ENCODE data around the gene RNH1. TPM values are rescaled to one million over a fixed set of nuclear protein-coding genes. Genes with fewer than 3 reads are reported as not detected.

RNH1 gene
- total and polyA plus RNA-seq, 7 experiments from 2014 or later: 98.6 to 243 (median 136) TPM

GRCh38 chr11:447923-448731 lies 58.9 kb downstream of the RNH1 start:
- H3K4me3 Mint-ChIP-seq: peak overlapping the region; percentile 84 to 95 (median 89)
- H3K9me3 Mint-ChIP-seq: no peaks in the 10 kb centered on the region
- H3K36me3 ChIP-seq (ENCODE audit: control insufficient read depth in 2 of 3, insufficient read depth in 3 of 3, low read length in 3 of 3): peaks cover 0 to 6% (median 0%) of the 10 kb centered on the region in 3 experiments
- intact Hi-C loops (cut with micrococcal nuclease): loop anchor here (1.0 kb wide), 7 partner anchors 33 to 241 kb away; partner anchors contain the start of genes BET1L (in 1 of the 2), PSMD13 (in 1 of the 2), RIC8A (in 1 of the 2) and SIRT3 (in 1 of the 2)
- ATAC-seq: peak; percentile 86
- H3K27me3 Mint-ChIP-seq: peaks cover 0 to 7% (median 0%) of the 10 kb centered on the region in 5 donors
- peak overlapping the region; percentile 79 to 98 (median 95) for H3K27ac Mint-ChIP-seq
- peak overlapping the region; percentile 74 for H3K4me3 ChIP-seq (ENCODE audit: low read length)
- DNase-seq: peak; percentile 86 to 98 (median 93)
- peaks cover 16 to 24% of the 10 kb centered on the region in 2 donors for H3K4me1 ChIP-seq (ENCODE audit: control insufficient read depth in 2 of 2, insufficient read depth in 2 of 2, low read length in 2 of 2)
- peaks cover 0 to 4% (median 2%) of the 10 kb centered on the region in 5 donors for H3K36me3 Mint-ChIP-seq
- H3K9me3 ChIP-seq (ENCODE audit: control insufficient read depth in 2 of 3, low read length in 3 of 3): no peaks in the 10 kb centered on the region
- CTCF ChIA-PET: interaction anchor here (0.8 to 7.1 kb wide), 14 partner anchors 10 to 219 kb away, joined by 3 to 42 read pairs (median 3); partner anchors contain the start of genes PSMD13 and SIGIRR
- H3K27ac ChIP-seq (ENCODE audit: low read depth, low read length): peak overlapping the region; percentile 98
- H3K27me3 ChIP-seq (ENCODE audit: control insufficient read depth in 2 of 2, insufficient read depth in 2 of 2, low read length in 2 of 2): no peaks in the 10 kb centered on the region
- H3K4me1 Mint-ChIP-seq: peaks cover 9 to 25% (median 22%) of the 10 kb centered on the region in 7 donors
- POLR2A ChIA-PET: interaction anchor here (0.6 to 8.9 kb wide), 19 partner anchors 9 to 274 kb away, joined by 3 to 109 read pairs (median 4); partner anchors contain the start of genes BET1L, HRAS, PHRF1 and RIC8A

- Mint-ChIP-seq H3K4me1 (peaks cover 9 to 25% (median 22%) of the 10 kb centered on the region in 7 donors), H3K4me3 (peak overlapping the region in 4 of 10 donors; percentile 9 to 51 (median 30)), H3K27ac (peak overlapping the region in 1 of 9 donors; percentile 29), H3K9me3 (no peaks in the 10 kb centered on the region), H3K36me3 (peaks cover 0 to 4% (median 0%) of the 10 kb centered on the region in 5 donors), H3K27me3 (peaks cover 0 to 7% (median 0%) of the 10 kb centered on the region in 5 donors)
- H3K27ac ChIP-seq (ENCODE audit: low read depth, low read length): no peak overlapping the region
- ATAC-seq: no peak
- CTCF ChIA-PET: interaction anchor here (0.7 to 7.1 kb wide), 3 partner anchors 41 to 196 kb away, joined by 4 to 42 read pairs (median 36); no protein-coding TSS in a partner anchor
- peaks cover 16 to 24% of the 10 kb centered on the region in 2 donors for H3K4me1 ChIP-seq (ENCODE audit: control insufficient read depth in 2 of 2, insufficient read depth in 2 of 2, low read length in 2 of 2)
- no peak overlapping the region for H3K4me3 ChIP-seq (ENCODE audit: low read length)
- H3K27me3 ChIP-seq (ENCODE audit: control insufficient read depth in 2 of 2, insufficient read depth in 2 of 2, low read length in 2 of 2): no peaks in the 10 kb centered on the region
- intact Hi-C loops (cut with micrococcal nuclease): no loop called here
- H3K9me3 ChIP-seq (ENCODE audit: control insufficient read depth in 2 of 3, low read length in 3 of 3): no peaks in the 10 kb centered on the region
- no peak for DNase-seq
- POLR2A ChIA-PET: interaction anchor here (1.1 to 8.9 kb wide), 4 partner anchors 8 to 239 kb away, joined by 4 to 109 read pairs (median 64); partner anchors contain the start of genes BET1L, RIC8A and SIGIRR
- no peaks in the 10 kb centered on the region for H3K36me3 ChIP-seq (ENCODE audit: control insufficient read depth in 2 of 3, insufficient read depth in 3 of 3, low read length in 3 of 3)
These were observed 60.2 kb downstream of the RNH1 start for GRCh38 chr11:446891-447290.

GRCh38 chr11:445765-446588 lies 61.1 kb downstream of the RNH1 start:
- no peaks in the 10 kb centered on the region for H3K27me3 ChIP-seq (ENCODE audit: control insufficient read depth in 2 of 2, insufficient read depth in 2 of 2, low read length in 2 of 2)
- ATAC-seq: no peak
- Mint-ChIP-seq H3K4me1 (peaks cover 5 to 23% (median 20%) of the 10 kb centered on the region in 7 donors), H3K4me3 (peak overlapping the region in 1 of 10 donors; percentile 68), H3K9me3 (no peaks in the 10 kb centered on the region), H3K27me3 (peaks cover 0 to 7% (median 0%) of the 10 kb centered on the region in 5 donors), H3K27ac (peak overlapping the region in 2 of 9 donors; percentile 47 to 55), H3K36me3 (peaks cover 0 to 3% (median 0%) of the 10 kb centered on the region in 5 donors)
- ChIA-PET CTCF (interaction anchor here (0.8 to 7.1 kb wide), 2 partner anchors 11 to 195 kb away, joined by 3 to 42 read pairs; no protein-coding TSS in a partner anchor), POLR2A (interaction anchor here (8.9 kb wide), 1 partner anchor 39 kb away, joined by 109 read pairs; no protein-coding TSS in a partner anchor)
- intact Hi-C loops (cut with micrococcal nuclease): no loop called here
- no peak for DNase-seq
- no peak overlapping the region for H3K4me3 ChIP-seq (ENCODE audit: low read length)
- peaks cover 13 to 22% of the 10 kb centered on the region in 2 donors for H3K4me1 ChIP-seq (ENCODE audit: control insufficient read depth in 2 of 2, insufficient read depth in 2 of 2, low read length in 2 of 2)
- H3K27ac ChIP-seq (ENCODE audit: low read depth, low read length): no peak overlapping the region
- H3K36me3 ChIP-seq (ENCODE audit: control insufficient read depth in 2 of 3, insufficient read depth in 3 of 3, low read length in 3 of 3): no peaks in the 10 kb centered on the region
- no peaks in the 10 kb centered on the region for H3K9me3 ChIP-seq (ENCODE audit: control insufficient read depth in 2 of 3, low read length in 3 of 3)

Other genes starting within 250 kb of the RNH1 start
- 10 to 100 TPM in 3 of 5 experiments, 1 to 10 TPM in 2; 5.4 to 24.7 (median 13.8) TPM for gene NLRP6, start 228.8 kb downstream of the RNH1 start, total RNA-seq
- 10 to 100 TPM in 1 of 2 donors, 1 to 10 TPM in 1; 8.5 to 20.4 TPM for gene NLRP6, start 228.8 kb downstream of the RNH1 start, polyA plus RNA-seq
- 100 to 1,000 TPM; 325 to 656 (median 348) TPM for gene PGGHG, start 218.1 kb downstream of the RNH1 start, total RNA-seq
- 10 to 100 TPM in 1 of 2 donors, 1 to 10 TPM in 1; 5.1 to 11.7 TPM for gene PGGHG, start 218.1 kb downstream of the RNH1 start, polyA plus RNA-seq
- gene IFITM5, start 207.7 kb downstream of the RNH1 start, total RNA-seq: not detected
- not detected for gene IFITM5, start 207.7 kb downstream of the RNH1 start, polyA plus RNA-seq
- gene IFITM2, start 199.4 kb downstream of the RNH1 start, total RNA-seq: 1,000 to 10,000 TPM in 1 of 5 experiments, 100 to 1,000 TPM in 4; 143 to 1,924 (median 528) TPM
- gene IFITM2, start 199.4 kb downstream of the RNH1 start, polyA plus RNA-seq: 1,000 to 10,000 TPM; 2,860 to 3,315 TPM
- 100 to 1,000 TPM in 4 of 5 experiments, 10 to 100 TPM in 1; 97.4 to 985 (median 241) TPM for gene IFITM1, start 193.2 kb downstream of the RNH1 start, total RNA-seq
- 1,000 to 10,000 TPM; 1,878 to 2,355 TPM for gene IFITM1, start 193.2 kb downstream of the RNH1 start, polyA plus RNA-seq
- 10 to 100 TPM in 3 of 5 experiments, 1 to 10 TPM in 2; 6.7 to 43.1 (median 13.2) TPM for gene IFITM3, start 186.4 kb downstream of the RNH1 start, total RNA-seq
- 100 to 1,000 TPM in 1 of 2 donors, 1 to 10 TPM in 1; 5.1 to 194 TPM for gene IFITM3, start 186.4 kb downstream of the RNH1 start, polyA plus RNA-seq
- gene B4GALNT4, start 137.7 kb downstream of the RNH1 start, total RNA-seq: 10 to 100 TPM in 2 of 5 experiments, 1 to 10 TPM in 3; 1.2 to 11.8 (median 3.5) TPM
- gene B4GALNT4, start 137.7 kb downstream of the RNH1 start, polyA plus RNA-seq: under 1 TPM in 1 of 2 donors, not detected in 1; 0.14 TPM
- not detected for gene PKP3, start 113.0 kb downstream of the RNH1 start, total RNA-seq
- gene PKP3, start 113.0 kb downstream of the RNH1 start, polyA plus RNA-seq: not detected
- 100 to 1,000 TPM; 210 to 497 (median 392) TPM for gene SIGIRR, start 92.2 kb downstream of the RNH1 start, total RNA-seq
- gene SIGIRR, start 92.2 kb downstream of the RNH1 start, polyA plus RNA-seq: 100 to 1,000 TPM; 223 to 305 TPM
- gene ANO9, start 65.2 kb downstream of the RNH1 start, total RNA-seq: 100 to 1,000 TPM in 1 of 5 experiments, 10 to 100 TPM in 4; 85.2 to 107 (median 94.0) TPM
- 1 to 10 TPM; 9.0 to 9.7 TPM for gene ANO9, start 65.2 kb downstream of the RNH1 start, polyA plus RNA-seq
- gene PTDSS2, start 57.0 kb downstream of the RNH1 start, total RNA-seq: 10 to 100 TPM; 19.3 to 27.7 (median 23.4) TPM
- gene PTDSS2, start 57.0 kb downstream of the RNH1 start, polyA plus RNA-seq: 1 to 10 TPM; 9.0 to 9.9 TPM
- gene HRAS, start 28.3 kb upstream of the RNH1 start, total RNA-seq: 10 to 100 TPM; 22.3 to 52.0 (median 31.9) TPM
- gene HRAS, start 28.3 kb upstream of the RNH1 start, polyA plus RNA-seq: 10 to 100 TPM; 12.6 to 19.5 TPM
- gene LRRC56, start 30.3 kb upstream of the RNH1 start, total RNA-seq: 1 to 10 TPM; 2.3 to 5.1 (median 3.6) TPM
- 1 to 10 TPM in 1 of 2 donors, under 1 TPM in 1; 0.35 to 1.0 TPM for gene LRRC56, start 30.3 kb upstream of the RNH1 start, polyA plus RNA-seq
- gene LMNTD2, start 53.5 kb upstream of the RNH1 start, total RNA-seq: 10 to 100 TPM in 2 of 5 experiments, 1 to 10 TPM in 3; 2.8 to 14.7 (median 9.6) TPM
- gene LMNTD2, start 53.5 kb upstream of the RNH1 start, polyA plus RNA-seq: 1 to 10 TPM; 2.3 to 3.6 TPM
- 10 to 100 TPM; 20.0 to 45.4 (median 35.5) TPM for gene RASSF7, start 53.7 kb upstream of the RNH1 start, total RNA-seq
- gene RASSF7, start 53.7 kb upstream of the RNH1 start, polyA plus RNA-seq: 10 to 100 TPM; 26.7 to 43.6 TPM
- 10 to 100 TPM; 47.3 to 55.2 (median 49.4) TPM for gene PHRF1, start 69.2 kb upstream of the RNH1 start, total RNA-seq
- gene PHRF1, start 69.2 kb upstream of the RNH1 start, polyA plus RNA-seq: 10 to 100 TPM in 1 of 2 donors, 1 to 10 TPM in 1; 6.2 to 22.1 TPM
- gene IRF7, start 108.7 kb upstream of the RNH1 start, total RNA-seq: 100 to 1,000 TPM in 1 of 5 experiments, 10 to 100 TPM in 4; 57.0 to 134 (median 64.6) TPM
- 10 to 100 TPM; 25.9 to 50.0 TPM for gene IRF7, start 108.7 kb upstream of the RNH1 start, polyA plus RNA-seq
- not detected for gene CDHR5, start 117.7 kb upstream of the RNH1 start, total RNA-seq
- not detected for gene CDHR5, start 117.7 kb upstream of the RNH1 start, polyA plus RNA-seq
- gene SCT, start 119.9 kb upstream of the RNH1 start, total RNA-seq: not detected
- not detected for gene SCT, start 119.9 kb upstream of the RNH1 start, polyA plus RNA-seq
- 1 to 10 TPM in 2 of 5 experiments, under 1 TPM in 3; 0.27 to 1.9 (median 0.75) TPM for gene DRD4, start 130.0 kb upstream of the RNH1 start, total RNA-seq
- gene DRD4, start 130.0 kb upstream of the RNH1 start, polyA plus RNA-seq: not detected
- gene DEAF1, start 188.0 kb upstream of the RNH1 start, total RNA-seq: 100 to 1,000 TPM in 1 of 5 experiments, 10 to 100 TPM in 4; 44.5 to 117 (median 54.2) TPM
- 10 to 100 TPM; 33.0 to 71.8 TPM for gene DEAF1, start 188.0 kb upstream of the RNH1 start, polyA plus RNA-seq
- 10 to 100 TPM; 26.2 to 44.3 (median 40.4) TPM for gene TMEM80, start 188.6 kb upstream of the RNH1 start, total RNA-seq
- 10 to 100 TPM; 31.4 to 37.8 TPM for gene TMEM80, start 188.6 kb upstream of the RNH1 start, polyA plus RNA-seq
- gene EPS8L2, start 199.0 kb upstream of the RNH1 start, total RNA-seq: 10 to 100 TPM in 3 of 5 experiments, 1 to 10 TPM in 2; 7.2 to 16.6 (median 10.9) TPM
- gene EPS8L2, start 199.0 kb upstream of the RNH1 start, polyA plus RNA-seq: 1 to 10 TPM; 4.5 to 4.6 TPM
- gene TALDO1, start 240.2 kb upstream of the RNH1 start, total RNA-seq: 100 to 1,000 TPM in 2 of 5 experiments, 10 to 100 TPM in 3; 61.4 to 272 (median 90.3) TPM
- gene TALDO1, start 240.2 kb upstream of the RNH1 start, polyA plus RNA-seq: 100 to 1,000 TPM; 179 to 214 TPM

All from naive thymus-derived CD4-positive, alpha-beta T cell (primary cell).